H1 (cell line): ENCODE measurements around the gene LHX2. TPM values are rescaled to one million over a fixed set of nuclear protein-coding genes. Genes with fewer than 3 reads are reported as not detected.

Experiments
- CTCF ChIA-PET: fragments of 300-600 bp; sonication (Branson Sonifier 250); formaldehyde crosslinking; loops from one replicate; lab custom pipeline; 2021; ENCODE audit not compliant: partially characterized antibody; lab: Charles Lee
- POLR2A ChIA-PET: fragments of 300-600 bp; sonication (Branson Sonifier 250); formaldehyde crosslinking; loops from one replicate; lab custom pipeline; 2021; ENCODE audit warnings: inconsistent platforms; ENCODE audit not compliant: partially characterized antibody; lab: Charles Lee
- DNase-seq, 2 experiments: peaks; one replicate each; pipeline versions ENCODE4 v3.0.0 to v3.0.0-alpha.2; 2010 to 2022; ENCODE audit warnings: low spot score in 2 of 2, low read depth in 1 of 2, mixed read lengths in 1 of 2
- FAIRE-seq: peaks from 2 replicates; lab custom pipeline; 2011; peaks lifted over from hg19 to GRCh38; lab: Jason Lieb, UNC
- H2AFZ ChIP-seq: 2 replicates; pipeline ENCODE4 v1.8.1; 2012; ENCODE audit warnings: low read length, inconsistent platforms
- H2AK5ac ChIP-seq: 2 replicates; pipeline ENCODE4 v1.6.1; 2013; ENCODE audit warnings: low read depth, low read length
- H2BK120ac ChIP-seq: replicated peaks from 2 replicates; pipeline ENCODE3; 2013; ENCODE audit warnings: low read depth, low read length, inconsistent platforms
- H2BK12ac ChIP-seq: 2 replicates; pipeline ENCODE4 v1.6.1; 2013; ENCODE audit warnings: low read depth, low read length
- H2BK15ac ChIP-seq: 2 replicates; pipeline ENCODE4 v1.6.1; 2013; ENCODE audit warnings: low read length
- H2BK20ac ChIP-seq: 2 replicates; pipeline ENCODE4 v1.6.1; 2013; ENCODE audit warnings: low read length
- H2BK5ac ChIP-seq: 2 replicates; pipeline ENCODE4 v1.6.1; 2013; ENCODE audit warnings: low read depth, low read length
- H3K14ac ChIP-seq: 2 replicates; pipeline ENCODE4 v1.6.1; 2013; ENCODE audit warnings: inconsistent platforms; ENCODE audit not compliant: insufficient read length
- H3K18ac ChIP-seq: 2 replicates; pipeline ENCODE4 v1.6.1; 2013; ENCODE audit warnings: low read length; ENCODE audit errors: extremely low read depth
- H3K23ac ChIP-seq: 2 replicates; pipeline ENCODE4 v1.6.1; 2013; ENCODE audit warnings: inconsistent platforms; ENCODE audit not compliant: insufficient read length
- H3K23me2 ChIP-seq: 2 replicates; pipeline ENCODE4 v1.6.1; 2013; ENCODE audit warnings: low read depth, low read length
- H3K27ac ChIP-seq: 2 replicates; pipeline ENCODE4 v1.6.1; 2011; ENCODE audit warnings: low read depth, low read length, inconsistent platforms
- H3K27me3 ChIP-seq, 4 experiments: replicated peaks in 1 of 4; 1 replicate in 1 of 4; 2 replicates in 3 of 4; pipeline versions ENCODE4 v1.6.1 to v1.8.1; 2011 to 2013; ENCODE audit warnings: low read length in 3 of 4, mild to moderate bottlenecking in 3 of 4, inconsistent platforms in 2 of 4, mixed read lengths in 2 of 4, moderate library complexity in 1 of 4; ENCODE audit not compliant: control insufficient read depth in 3 of 4, insufficient read depth in 3 of 4; ENCODE audit errors: extremely low read depth in 1 of 4
- H3K36me3 ChIP-seq, 4 experiments: 2 replicates each; pipeline versions ENCODE4 v1.6.1 to v1.8.1; 2011 to 2013; ENCODE audit warnings: mild to moderate bottlenecking in 4 of 4, low read length in 3 of 4, moderate library complexity in 2 of 4, control low read depth in 1 of 4, inconsistent platforms in 1 of 4; ENCODE audit not compliant: insufficient read depth in 4 of 4, control insufficient read depth in 2 of 4
- H3K4ac ChIP-seq: replicated peaks from 2 replicates; pipeline ENCODE3; 2013; ENCODE audit warnings: low read length, low read depth, mixed read lengths, inconsistent platforms; ENCODE audit not compliant: insufficient read length
- H3K4me1 ChIP-seq, 4 experiments: replicated peaks in 1 of 4; 1 replicate in 1 of 4; 2 replicates in 3 of 4; pipeline versions ENCODE4 v1.6.1 to v1.8.1; 2011 to 2013; ENCODE audit warnings: low read length in 3 of 4, inconsistent platforms in 2 of 4, mixed read lengths in 1 of 4; ENCODE audit not compliant: insufficient read depth in 4 of 4, control insufficient read depth in 3 of 4
- H3K4me2 ChIP-seq, 2 experiments: 2 replicates each; pipeline versions ENCODE4 v1.6.1 to v1.8.1; 2011 to 2013; ENCODE audit warnings: low read depth in 2 of 2, low read length in 2 of 2, control low read depth in 1 of 2, inconsistent platforms in 1 of 2, mild to moderate bottlenecking in 1 of 2; ENCODE audit not compliant: insufficient read depth in 1 of 2
- H3K4me3 ChIP-seq, 4 experiments: fragments of 200-600, 300-600 bp in 1 of 4; sonication (generic), shearing (Covaris generic), sonication (Bioruptor Twin) in 1 of 4; 2 replicates each; pipeline versions ENCODE4 v1.5.1 to v1.8.1; 2011 to 2016; ENCODE audit warnings: low read length in 4 of 4, low read depth in 3 of 4, control low read depth in 2 of 4, inconsistent platforms in 2 of 4, mild to moderate bottlenecking in 2 of 4, mixed read lengths in 1 of 4, moderate library complexity in 1 of 4; ENCODE audit not compliant: insufficient read depth in 2 of 4; ENCODE audit errors: extremely low read depth in 1 of 4
- H3K56ac ChIP-seq: replicated peaks from 2 replicates; pipeline ENCODE3; 2013; ENCODE audit warnings: low read depth, mild to moderate bottlenecking, mixed read lengths, low read length, inconsistent platforms; ENCODE audit not compliant: insufficient read length
- H3K79me1 ChIP-seq: 2 replicates; pipeline ENCODE4 v1.6.1; 2013; ENCODE audit warnings: low read depth, low read length, control low read depth
- H3K79me2 ChIP-seq, 2 experiments: 2 replicates each; pipeline versions ENCODE4 v1.6.1 to v1.8.1; 2012 to 2013; ENCODE audit warnings: low read length in 2 of 2, mild to moderate bottlenecking in 2 of 2, inconsistent platforms in 1 of 2; ENCODE audit not compliant: insufficient read depth in 2 of 2, control insufficient read depth in 1 of 2
- H3K9ac ChIP-seq, 4 experiments: replicated peaks in 1 of 4; 1 replicate in 1 of 4; 2 replicates in 3 of 4; pipeline versions ENCODE4 v1.6.1 to v1.8.1; 2011 to 2013; ENCODE audit warnings: low read depth in 3 of 4, low read length in 3 of 4, control low read depth in 2 of 4, mild to moderate bottlenecking in 2 of 4, moderate library complexity in 2 of 4, inconsistent platforms in 1 of 4; ENCODE audit errors: extremely low read depth in 1 of 4
- H3K9me3 ChIP-seq, 2 experiments: 2 replicates each; pipeline versions ENCODE4 v1.6.1 to v1.8.1; 2012 to 2013; ENCODE audit warnings: mild to moderate bottlenecking in 2 of 2, moderate library complexity in 2 of 2, control low read depth in 1 of 2, inconsistent platforms in 1 of 2, low read depth in 1 of 2, low read length in 1 of 2, mixed read lengths in 1 of 2; ENCODE audit not compliant: insufficient read depth in 2 of 2
- H4K20me1 ChIP-seq, 2 experiments: replicated peaks in 1 of 2; 2 replicates each; pipeline versions ENCODE3 to v1.8.1; 2011 to 2013; ENCODE audit warnings: inconsistent platforms in 2 of 2, low read length in 2 of 2, mild to moderate bottlenecking in 1 of 2; ENCODE audit not compliant: insufficient read depth in 2 of 2, control insufficient read depth in 1 of 2
- H4K5ac ChIP-seq: 2 replicates; pipeline ENCODE4 v1.6.1; 2013; ENCODE audit warnings: low read length, low read depth, mixed read lengths, inconsistent platforms; ENCODE audit not compliant: insufficient read length
- H4K8ac ChIP-seq: 2 replicates; pipeline ENCODE4 v1.8.0; 2013; ENCODE audit warnings: mild to moderate bottlenecking, moderate library complexity, low read length, inconsistent platforms; ENCODE audit not compliant: insufficient read depth; ENCODE audit errors: extremely low read depth
- H4K91ac ChIP-seq: replicated peaks from 2 replicates; pipeline ENCODE3; 2013; ENCODE audit warnings: low read length, mixed read lengths, inconsistent platforms; ENCODE audit not compliant: insufficient read length
- ATF3 ChIP-seq: IDR thresholded peaks from 2 replicates; pipeline ENCODE4 v1.6.1; 2011; ENCODE audit warnings: low read depth, mild to moderate bottlenecking, low read length; ENCODE audit not compliant: insufficient read depth
- BACH1 ChIP-seq: IDR thresholded peaks from 2 replicates; pipeline ENCODE4 v1.6.1; 2012; ENCODE audit warnings: low read length, improper control_type of control experiment
- CHD1 ChIP-seq: IDR thresholded peaks from 2 replicates; pipeline ENCODE4 v1.6.1; 2012; ENCODE audit warnings: low read depth, low read length, improper control_type of control experiment
- CHD2 ChIP-seq: IDR thresholded peaks from 2 replicates; pipeline ENCODE4 v1.6.1; 2012; ENCODE audit warnings: low read length, improper control_type of control experiment
- GTF2F1 ChIP-seq: IDR thresholded peaks from 2 replicates; pipeline ENCODE4 v1.6.1; 2012; ENCODE audit warnings: low read depth, low read length, improper control_type of control experiment, borderline replicate concordance
- HDAC2 ChIP-seq, 2 experiments: fragments of 300-600 bp in 1 of 2; sonication (generic) in 1 of 2; IDR thresholded peaks; 2 replicates each; pipeline ENCODE4 v1.6.1; 2011 to 2012; ENCODE audit warnings: low read depth in 2 of 2, low read length in 2 of 2, mild to moderate bottlenecking in 2 of 2, moderate library complexity in 2 of 2, borderline replicate concordance in 1 of 2, inconsistent platforms in 1 of 2
- HDAC6 ChIP-seq: IDR thresholded peaks from one replicate; pipeline ENCODE4 v1.7.1; 2012; ENCODE audit warnings: low read depth, mild to moderate bottlenecking, inconsistent platforms, low read length, moderate library complexity
- NANOG ChIP-seq: IDR thresholded peaks from 2 replicates; pipeline ENCODE4 v1.6.1; 2011; ENCODE audit warnings: low read length, low read depth, mild to moderate bottlenecking, inconsistent platforms; ENCODE audit not compliant: insufficient read depth, poor library complexity, severe bottlenecking
- POLR2AphosphoS5 ChIP-seq: IDR thresholded peaks from 2 replicates; pipeline ENCODE4 v1.6.1; 2011; ENCODE audit warnings: low read depth, low read length
- SP2 ChIP-seq: IDR thresholded peaks from 2 replicates; pipeline ENCODE4 v1.6.1; 2012; ENCODE audit warnings: mild to moderate bottlenecking, low read length, inconsistent platforms
- SUZ12 ChIP-seq: fragments of 200-600 bp; sonication (generic); IDR thresholded peaks from 2 replicates; pipeline ENCODE4 v1.6.1; 2012; ENCODE audit warnings: mild to moderate bottlenecking, inconsistent platforms, low read length, moderate library complexity, mixed read lengths
- TAF7 ChIP-seq: optimal IDR thresholded peaks from 2 replicates; pipeline ENCODE3; 2011; ENCODE audit warnings: low read depth, mild to moderate bottlenecking, inconsistent platforms, low read length, moderate library complexity, borderline replicate concordance
- YY1 ChIP-seq: IDR thresholded peaks from 2 replicates; pipeline ENCODE4 v1.6.1; 2011; ENCODE audit warnings: low read depth, mild to moderate bottlenecking, low read length
- WGBS, 2 experiments: shearing (Covaris generic) in 1 of 2; methylation state at CpG; one replicate each; pipeline versions ENCODE4 v1.1.6 to v1.1.7; 2013 to 2015; ENCODE audit warnings: low lambda C conversion rate in 2 of 2, mixed read lengths in 2 of 2, inconsistent platforms in 1 of 2, low coverage in 1 of 2, missing lambda C conversion rate in 1 of 2; ENCODE audit not compliant: insufficient replicate concordance in 2 of 2, insufficient coverage in 1 of 2, insufficient read length in 1 of 2; ENCODE audit errors: extremely low coverage in 1 of 2, missing lambda C conversion rate in 1 of 2; 5-methylcytosine and 5-hydroxymethylcytosine counted together
- polyA plus RNA-seq, 7 experiments: library from polyadenylated mRNA; depleted of rRNA in 3 of 7; stranded (reverse) in 5 of 7; unstranded in 2 of 7; fragments of >200 nt in 5 of 7; fragments of 200-250 nt in 2 of 7; gene quantifications; 1 replicate in 5 of 7; 2 replicates in 1 of 7; 4 replicates in 1 of 7; pipeline versions ENCODE4 v1.2.1 to v1.2.3, GENCODE V29; 2011 to 2013; ENCODE audit warnings: missing spikeins in 2 of 7, mixed read lengths in 2 of 7
- total RNA-seq: library from RNA; stranded (reverse); fragmentation: NEBNext Ultra II Directional; extraction: Animal tissue kit (Norgen Biotek cat#: 25700); gene quantifications from 2 replicates; pipeline ENCODE4 v1.2.1, GENCODE V29; 2021

Gene LHX2
- total and polyA plus RNA-seq, 2 of the 8 experiments (the other 6 are each of a cell fraction or from before 2014, with no cell fraction given): 0.11 to 0.86 TPM

- H4K8ac ChIP-seq: no peak overlapping the region
- H3K27me3 ChIP-seq: peaks cover 0 to 21% (median 13%) of the 10 kb centered on the region in 4 experiments; a peak in 6 of 7 replicates
- H3K4ac ChIP-seq: no peak overlapping the region
- H2BK20ac ChIP-seq: no peak overlapping the region
- DNase-seq: no peak
- no peak overlapping the region for H2BK120ac ChIP-seq
- H2BK12ac ChIP-seq: no peak overlapping the region
- H3K23ac ChIP-seq: no peak overlapping the region
- H3K4me1 ChIP-seq: peaks cover 0 to 9% (median 5%) of the 10 kb centered on the region in 4 experiments; a peak in 6 of 7 replicates
- H2AFZ ChIP-seq: no peak overlapping the region
- peaks cover 0 to 3% of the 10 kb centered on the region in 2 experiments for H4K20me1 ChIP-seq
- H3K36me3 ChIP-seq: no peaks in the 10 kb centered on the region
- H2BK15ac ChIP-seq: no peak overlapping the region
- H3K14ac ChIP-seq: no peak overlapping the region
- no peak overlapping the region for H4K91ac ChIP-seq
- CTCF ChIA-PET: interaction anchor here (0.7 to 1.5 kb wide), 3 partner anchors 22 to 634 kb away, joined by 3 read pairs; no protein-coding TSS in a partner anchor
- H3K4me2 ChIP-seq: no peak overlapping the region
- H4K5ac ChIP-seq: no peak overlapping the region
- H3K79me1 ChIP-seq: no peaks in the 10 kb centered on the region
- no peak overlapping the region for H3K18ac ChIP-seq
- H3K4me3 ChIP-seq: no peak overlapping the region
- no peak overlapping the region for H3K56ac ChIP-seq
- H3K79me2 ChIP-seq: no peaks in the 10 kb centered on the region
- H3K9me3 ChIP-seq: no peaks in the 10 kb centered on the region
- POLR2A ChIA-PET: no interaction called here
- WGBS, 2 experiments: 83% methylated on average over 3 of the region's 3 CpGs; no CpG with 5 or more reads in 1 of the 2 experiments
- H2BK5ac ChIP-seq: no peak overlapping the region
- no peak overlapping the region for H3K27ac ChIP-seq
- FAIRE-seq: no peak
- no peaks in the 10 kb centered on the region; the same call in 1 of the 2 replicates for H3K23me2 ChIP-seq
- no peak overlapping the region for H3K9ac ChIP-seq
- H2AK5ac ChIP-seq: no peak overlapping the region
- TF ChIP-seq GTF2F1 (no peak), YY1 (no peak), BACH1 (no peak), NANOG (no peak), CHD2 (no peak), ATF3 (no peak), SP2 (no peak), SUZ12 (no peak), TAF7 (no peak), HDAC2 (IDR thresholded peaks at IDR 0.05; ENCODE audit: borderline replicate concordance in 1 of 2, low read depth in 2 of 2, low read length in 2 of 2) (no peak), POLR2AphosphoS5 (no peak), CHD1 (no peak), HDAC6 (no peak)
These were observed 22.4 kb downstream of the LHX2 start for GRCh38 chr9:124033967-124034366.
